Immature natural killer cell (primary cell): Measurements from ENCODE around the gene TEX52. TPM values are rescaled to one million over a fixed set of nuclear protein-coding genes. Genes with fewer than 3 reads are reported as not detected.

Source experiments
- DNase-seq, 3 donors: peaks; one replicate each; pipeline ENCODE4 v3.0.0; 2022; ENCODE audit warnings: mixed read lengths in 1 of 3
- H3K27ac Mint-ChIP-seq, 6 donors: one replicate each; pipeline ENCODE4 v1.8.0; 2020; ENCODE audit warnings: mixed read lengths in 6 of 6, mild to moderate bottlenecking in 5 of 6, inconsistent platforms in 4 of 6, moderate library complexity in 3 of 6
- H3K27me3 Mint-ChIP-seq, 3 donors: one replicate each; pipeline ENCODE4 v1.8.0; 2020 to 2021; ENCODE audit warnings: low read depth in 3 of 3, mild to moderate bottlenecking in 3 of 3, mixed read lengths in 3 of 3, moderate library complexity in 3 of 3, inconsistent platforms in 1 of 3
- H3K36me3 Mint-ChIP-seq, 3 donors: one replicate each; pipeline ENCODE4 v1.8.0; 2020; ENCODE audit warnings: mixed read lengths in 3 of 3, inconsistent platforms in 2 of 3, mild to moderate bottlenecking in 2 of 3
- H3K4me1 Mint-ChIP-seq, 2 donors: one replicate each; pipeline ENCODE4 v1.8.0; 2020; ENCODE audit warnings: inconsistent platforms in 2 of 2, mild to moderate bottlenecking in 2 of 2, mixed read lengths in 2 of 2, moderate library complexity in 1 of 2
- H3K4me3 Mint-ChIP-seq, 5 donors: one replicate each; pipeline ENCODE4 v1.8.0; 2020; ENCODE audit warnings: mild to moderate bottlenecking in 5 of 5, mixed read lengths in 5 of 5, inconsistent platforms in 3 of 5, moderate library complexity in 3 of 5
- H3K9me3 Mint-ChIP-seq, 6 donors: one replicate each; pipeline ENCODE4 v1.8.0; 2020; ENCODE audit warnings: mild to moderate bottlenecking in 6 of 6, mixed read lengths in 6 of 6, inconsistent platforms in 4 of 6, moderate library complexity in 3 of 6
- polyA plus RNA-seq, 3 donors: library from polyadenylated mRNA; unstranded; fragments of 300-500 nt; fragmentation: Illumina TruSeq; gene quantifications; one replicate each; pipeline ENCODE4 v1.2.3, GENCODE V29; 2021

TEX52 gene
- polyA plus RNA-seq, result not detected

DNA sequence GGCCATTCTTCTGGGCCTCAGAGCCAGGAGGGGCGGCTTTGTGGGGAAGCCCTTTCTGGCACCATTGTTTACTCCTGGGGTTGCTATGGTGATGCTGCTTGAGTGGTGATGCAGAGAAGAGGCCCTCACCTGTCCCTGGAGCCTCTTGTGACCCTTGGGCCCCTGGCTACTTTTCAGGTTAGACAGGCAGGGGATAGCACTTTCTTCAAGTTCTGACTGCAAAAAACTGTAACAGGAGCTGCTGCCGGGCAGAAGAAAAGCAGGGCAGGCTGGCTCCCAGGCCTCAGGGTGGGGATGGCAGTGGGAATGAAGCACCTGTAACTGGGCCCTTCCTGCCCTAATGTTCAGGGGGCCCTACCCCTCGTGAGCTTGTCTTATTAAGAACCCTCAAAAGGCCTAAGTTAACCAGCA lies at the start of gene TEX52:
TEX52 (minus strand) TSS at position 19 of the 411 bp plus-strand sequence; CDS start at position 6, 13 bp downstream.
- Mint-ChIP-seq H3K4me3 (no peak within 1 kb of the TSS), H3K27me3 (peaks cover 0 to 2% (median 0%) of the 10 kb centered on the region in 3 donors), H3K36me3 (peaks cover 3 to 6% (median 6%) of the 10 kb centered on the region in 3 donors), H3K9me3 (no peaks in the 10 kb centered on the region), H3K4me1 (no peaks in the 10 kb centered on the region), H3K27ac (no peak within 1 kb of the TSS)
- DNase-seq, result no peak

DNA sequence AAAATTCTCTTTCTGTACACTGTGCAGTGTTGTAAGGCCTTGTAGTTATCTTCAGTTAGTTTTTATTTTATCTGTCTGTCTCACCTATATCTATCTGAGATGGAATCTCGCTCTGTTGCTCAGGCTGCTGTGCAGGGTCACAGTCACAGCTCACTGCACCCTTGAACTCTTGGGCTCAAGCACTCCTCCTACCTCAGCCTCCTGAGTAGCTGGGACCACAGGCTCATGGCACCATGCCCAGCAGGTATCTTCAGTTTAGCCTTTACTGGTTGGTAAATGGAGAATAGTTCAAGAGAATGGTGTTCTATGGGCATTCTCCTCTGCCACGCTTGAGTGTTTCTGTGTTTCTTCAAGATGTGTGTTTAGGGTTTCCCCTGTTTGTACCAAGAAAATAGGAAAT lies 47.4 kb upstream of the TEX52 start:
- DNase-seq, result no peak
- Mint-ChIP-seq H3K4me3 (no peak overlapping the region), H3K36me3 (no peaks in the 10 kb centered on the region), H3K9me3 (no peaks in the 10 kb centered on the region), H3K4me1 (peaks cover 0 to 7% of the 10 kb centered on the region in 2 donors), H3K27me3 (peaks cover 0 to 3% (median 0%) of the 10 kb centered on the region in 3 donors), H3K27ac (no peak overlapping the region)

DNA sequence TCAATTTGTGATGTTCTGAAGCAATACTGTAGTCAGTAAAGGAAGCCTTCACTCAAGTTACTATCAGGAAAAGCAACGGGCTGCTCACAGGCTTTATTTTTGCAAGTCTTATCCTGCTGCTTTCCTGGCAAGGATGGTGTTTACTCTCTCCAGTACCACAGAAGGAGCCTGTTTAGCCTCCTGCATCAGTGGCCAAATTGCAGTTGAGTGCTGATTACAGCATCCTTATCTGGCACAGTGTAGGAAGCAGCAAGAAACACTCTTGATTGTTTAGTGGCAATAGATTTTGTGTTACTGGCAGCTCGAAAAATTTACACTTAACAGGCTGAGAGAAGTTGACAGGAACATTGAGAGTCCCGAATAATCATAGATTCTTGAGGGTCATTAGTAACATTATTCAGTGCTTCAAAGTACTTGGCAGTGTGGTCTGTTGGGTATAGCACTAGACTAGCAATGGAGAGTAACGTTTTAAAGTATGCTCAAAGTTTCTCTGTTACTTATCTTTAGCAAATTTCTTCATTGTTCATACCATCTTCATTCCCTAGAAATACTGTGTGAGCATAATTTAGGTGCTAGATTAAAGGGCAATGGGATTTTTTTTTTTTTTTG lies 45.5 kb upstream of the TEX52 start:
- H3K27me3 Mint-ChIP-seq, result peaks cover 0 to 3% (median 0%) of the 10 kb centered on the region in 3 donors
- H3K4me1 Mint-ChIP-seq, result peaks cover 0 to 7% of the 10 kb centered on the region in 2 donors
- no peaks in the 10 kb centered on the region for H3K36me3 Mint-ChIP-seq
- no peak overlapping the region for H3K4me3 Mint-ChIP-seq
- H3K9me3 Mint-ChIP-seq, result no peaks in the 10 kb centered on the region
- no peak for DNase-seq
- no peak overlapping the region for H3K27ac Mint-ChIP-seq

DNA sequence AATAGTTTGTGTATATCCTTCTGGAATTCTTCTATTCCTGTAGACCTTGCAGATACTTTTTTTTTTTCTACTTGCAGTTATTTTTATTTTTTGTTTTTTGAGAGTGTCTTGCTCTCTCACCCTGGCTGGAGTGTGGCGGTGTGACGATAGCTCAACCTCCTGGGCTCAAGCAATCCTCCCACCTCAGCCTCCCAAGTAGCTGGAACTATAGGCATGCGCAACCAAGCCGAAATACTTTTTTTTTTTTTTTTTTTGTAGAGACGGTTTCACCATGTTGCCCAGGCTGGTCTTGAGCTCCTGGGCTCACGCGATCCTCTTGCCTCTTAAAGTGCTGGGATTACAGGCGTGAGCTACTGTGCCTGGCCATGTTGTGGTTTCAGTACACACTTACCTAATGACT lies 43.8 kb upstream of the TEX52 start:
- Mint-ChIP-seq H3K36me3 (no peaks in the 10 kb centered on the region), H3K4me3 (no peak overlapping the region), H3K27me3 (peaks cover 0 to 3% (median 0%) of the 10 kb centered on the region in 3 donors), H3K4me1 (peaks cover 0 to 7% of the 10 kb centered on the region in 2 donors), H3K9me3 (no peaks in the 10 kb centered on the region), H3K27ac (no peak overlapping the region)
- no peak for DNase-seq

DNA sequence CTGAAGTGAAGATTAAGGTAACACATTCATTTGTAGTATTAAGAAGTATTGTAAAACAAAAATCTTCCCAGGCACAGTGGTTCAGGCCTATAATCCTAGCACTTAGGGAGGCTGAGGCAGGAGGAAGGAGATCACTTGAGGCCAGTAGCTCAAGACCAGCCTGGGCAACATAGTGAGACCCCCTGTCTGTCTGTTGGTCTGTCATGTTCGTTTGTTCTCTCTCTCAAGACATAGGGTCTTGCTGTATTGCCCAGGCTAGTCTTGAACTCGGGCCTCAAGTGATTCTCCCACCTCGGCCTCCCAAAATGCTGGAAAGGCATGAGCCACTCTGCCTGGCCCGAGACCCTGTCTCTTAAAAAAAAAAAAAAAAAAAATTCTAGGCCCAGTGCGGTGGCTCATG lies 40.6 kb upstream of the TEX52 start:
- no peak overlapping the region for H3K4me3 Mint-ChIP-seq
- H3K9me3 Mint-ChIP-seq, result no peaks in the 10 kb centered on the region
- no peak overlapping the region for H3K27ac Mint-ChIP-seq
- DNase-seq, result no peak
- H3K4me1 Mint-ChIP-seq, result peaks cover 0 to 7% of the 10 kb centered on the region in 2 donors
- peaks cover 0 to 2% (median 2%) of the 10 kb centered on the region in 3 donors for H3K27me3 Mint-ChIP-seq
- H3K36me3 Mint-ChIP-seq, result no peaks in the 10 kb centered on the region

DNA sequence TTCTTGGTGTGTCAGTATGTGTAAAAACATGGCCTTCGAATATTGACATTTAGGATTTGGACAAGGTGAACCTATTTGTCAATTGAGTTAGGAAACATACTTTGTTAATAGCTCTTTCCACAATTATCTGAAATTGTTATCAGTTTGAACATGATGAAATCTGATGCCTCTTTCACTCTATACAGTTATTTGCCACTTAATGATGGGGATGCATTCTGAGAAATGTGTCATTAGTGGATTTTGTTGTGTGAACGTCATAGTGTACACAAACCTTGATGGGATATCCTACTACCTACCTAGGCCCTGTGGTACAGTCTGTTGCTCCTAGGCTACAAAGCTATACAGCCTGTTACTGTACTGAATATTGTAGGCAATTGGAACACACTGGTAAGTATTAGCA lies 38.7 kb upstream of the TEX52 start:
- Mint-ChIP-seq H3K9me3 (no peaks in the 10 kb centered on the region), H3K27me3 (peaks cover 3 to 5% (median 5%) of the 10 kb centered on the region in 3 donors), H3K4me3 (no peak overlapping the region), H3K36me3 (peaks cover 0 to 3% (median 0%) of the 10 kb centered on the region in 3 donors), H3K27ac (no peak overlapping the region), H3K4me1 (peaks cover 10 to 17% of the 10 kb centered on the region in 2 donors)
- DNase-seq, result no peak

DNA sequence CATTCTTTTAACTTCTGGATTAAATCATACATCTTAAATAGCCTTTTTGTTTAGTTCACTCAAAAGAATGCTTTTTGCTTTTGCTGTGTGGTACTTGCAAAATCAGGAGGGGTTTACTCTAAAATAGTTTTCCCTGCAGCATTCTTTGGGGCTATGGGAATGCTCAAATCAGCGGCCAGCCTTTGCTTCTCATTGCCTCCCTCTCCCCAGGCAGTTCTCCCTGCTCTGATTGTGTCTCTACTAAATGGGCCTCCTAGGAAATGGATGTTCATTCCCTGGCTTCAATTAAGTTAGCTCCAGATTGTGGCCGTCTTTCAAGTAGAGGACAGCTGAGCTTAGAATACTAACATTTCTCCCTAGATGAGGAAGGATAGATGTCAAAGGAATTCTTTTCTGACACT lies 38.2 kb upstream of the TEX52 start:
- Mint-ChIP-seq H3K9me3 (no peaks in the 10 kb centered on the region), H3K27ac (no peak overlapping the region), H3K4me1 (peaks cover 14 to 21% of the 10 kb centered on the region in 2 donors), H3K36me3 (peaks cover 0 to 3% (median 0%) of the 10 kb centered on the region in 3 donors), H3K27me3 (peaks cover 5 to 9% (median 8%) of the 10 kb centered on the region in 3 donors), H3K4me3 (no peak overlapping the region)
- DNase-seq, result no peak

DNA sequence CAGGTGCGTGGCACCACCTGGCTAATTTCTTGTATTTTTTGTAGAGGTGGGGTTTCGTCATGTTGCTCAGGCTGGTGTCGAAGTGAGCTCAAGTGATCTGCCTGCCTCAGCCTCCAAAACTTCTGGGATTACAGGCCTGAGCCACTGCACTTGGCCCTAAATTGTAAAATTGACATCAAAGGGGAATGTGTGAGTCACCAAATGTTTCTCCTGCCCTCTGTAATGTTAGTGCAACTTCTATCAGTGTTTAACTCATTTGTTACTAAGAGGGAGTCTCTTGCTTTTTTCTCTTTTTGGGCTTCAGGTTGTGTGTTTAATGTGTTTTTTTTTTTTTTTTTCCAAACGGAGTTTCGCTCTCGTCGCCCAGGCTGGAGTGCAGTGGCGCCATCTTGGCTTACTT lies 36.2 kb upstream of the TEX52 start:
- Mint-ChIP-seq H3K27me3 (peaks cover 5 to 9% (median 8%) of the 10 kb centered on the region in 3 donors), H3K4me3 (peak overlapping the region; percentile 22 to 50 (median 29)), H3K27ac (peak overlapping the region in 2 of 6 donors; percentile 40 to 62), H3K36me3 (peaks cover 0 to 3% (median 0%) of the 10 kb centered on the region in 3 donors), H3K4me1 (peaks cover 21 to 28% of the 10 kb centered on the region in 2 donors), H3K9me3 (no peaks in the 10 kb centered on the region)
- DNase-seq, result no peak

DNA sequence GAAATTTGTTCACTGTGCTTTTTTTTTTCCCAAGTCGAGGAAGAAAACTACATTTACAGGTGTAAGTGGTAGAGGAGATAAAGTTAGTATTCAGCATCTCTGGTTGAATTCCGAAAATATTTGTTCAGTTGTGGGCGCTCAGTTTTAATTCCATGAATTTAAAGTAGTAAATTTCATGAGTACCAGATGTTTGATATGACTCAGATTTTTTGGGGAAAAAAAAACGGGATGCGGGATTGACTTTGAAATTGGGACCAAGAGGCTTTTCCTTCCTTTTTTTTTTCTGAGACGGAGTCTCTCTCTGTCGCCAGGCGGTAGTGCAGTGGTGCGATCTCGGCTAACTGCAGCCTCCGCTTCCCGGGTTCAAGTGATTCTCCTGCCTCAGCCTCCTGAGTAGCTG lies 35.4 kb upstream of the TEX52 start:
- Mint-ChIP-seq H3K27me3 (peaks cover 5 to 9% (median 8%) of the 10 kb centered on the region in 3 donors), H3K4me3 (peak overlapping the region; percentile 94 to 100 (median 98)), H3K9me3 (no peaks in the 10 kb centered on the region), H3K36me3 (peaks cover 0 to 3% (median 0%) of the 10 kb centered on the region in 3 donors), H3K4me1 (peaks cover 21 to 28% of the 10 kb centered on the region in 2 donors), H3K27ac (no peak overlapping the region)
- no peak for DNase-seq

DNA sequence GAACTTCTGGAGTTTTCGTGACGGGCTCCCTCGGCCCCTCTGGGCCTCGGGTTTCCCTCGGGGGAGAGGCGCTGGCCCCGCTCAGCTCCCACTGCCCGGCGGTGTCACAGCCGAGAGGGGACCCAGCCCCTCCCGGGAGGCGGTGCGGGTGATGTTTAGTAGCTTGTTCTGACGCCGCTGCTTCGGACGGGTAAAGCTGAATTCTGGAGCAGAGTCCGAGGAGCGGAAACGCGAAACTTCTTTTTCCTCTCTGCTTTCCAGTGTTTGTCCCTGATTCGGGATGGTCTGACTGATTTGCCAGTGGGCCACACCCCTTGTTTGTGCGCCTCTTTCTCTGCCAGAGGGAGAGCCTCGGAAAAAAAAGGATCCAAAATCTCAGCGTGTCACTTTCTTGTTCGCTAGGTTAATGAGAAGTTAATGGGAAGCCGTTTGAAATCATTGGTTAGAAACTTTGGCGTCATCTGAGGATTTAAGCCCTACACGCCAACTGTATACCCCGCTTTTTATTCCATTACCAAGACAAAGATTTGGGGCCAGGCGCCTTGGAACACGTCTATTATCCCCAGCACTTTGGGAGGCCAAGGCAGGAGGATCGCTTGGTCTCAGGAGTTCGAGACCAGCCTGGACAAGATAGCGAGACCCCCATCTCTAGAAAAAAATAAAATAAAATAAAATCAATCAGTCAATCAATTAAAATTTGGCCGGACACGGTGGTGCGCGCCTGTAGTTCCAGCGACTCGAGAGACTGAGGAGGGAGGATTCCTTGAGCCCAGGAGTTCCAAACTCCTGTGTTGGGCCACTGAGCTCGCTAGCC lies 34.6 kb upstream of the TEX52 start:
- no peak for DNase-seq
- H3K27me3 Mint-ChIP-seq, result peaks cover 5 to 9% (median 8%) of the 10 kb centered on the region in 3 donors
- peaks cover 0 to 3% (median 0%) of the 10 kb centered on the region in 3 donors for H3K36me3 Mint-ChIP-seq
- H3K27ac Mint-ChIP-seq, result peak overlapping the region; percentile 81 to 96 (median 94)
- H3K9me3 Mint-ChIP-seq, result no peaks in the 10 kb centered on the region
- peak overlapping the region; percentile 94 to 100 (median 98) for H3K4me3 Mint-ChIP-seq
- H3K4me1 Mint-ChIP-seq, result peaks cover 21 to 28% of the 10 kb centered on the region in 2 donors

DNA sequence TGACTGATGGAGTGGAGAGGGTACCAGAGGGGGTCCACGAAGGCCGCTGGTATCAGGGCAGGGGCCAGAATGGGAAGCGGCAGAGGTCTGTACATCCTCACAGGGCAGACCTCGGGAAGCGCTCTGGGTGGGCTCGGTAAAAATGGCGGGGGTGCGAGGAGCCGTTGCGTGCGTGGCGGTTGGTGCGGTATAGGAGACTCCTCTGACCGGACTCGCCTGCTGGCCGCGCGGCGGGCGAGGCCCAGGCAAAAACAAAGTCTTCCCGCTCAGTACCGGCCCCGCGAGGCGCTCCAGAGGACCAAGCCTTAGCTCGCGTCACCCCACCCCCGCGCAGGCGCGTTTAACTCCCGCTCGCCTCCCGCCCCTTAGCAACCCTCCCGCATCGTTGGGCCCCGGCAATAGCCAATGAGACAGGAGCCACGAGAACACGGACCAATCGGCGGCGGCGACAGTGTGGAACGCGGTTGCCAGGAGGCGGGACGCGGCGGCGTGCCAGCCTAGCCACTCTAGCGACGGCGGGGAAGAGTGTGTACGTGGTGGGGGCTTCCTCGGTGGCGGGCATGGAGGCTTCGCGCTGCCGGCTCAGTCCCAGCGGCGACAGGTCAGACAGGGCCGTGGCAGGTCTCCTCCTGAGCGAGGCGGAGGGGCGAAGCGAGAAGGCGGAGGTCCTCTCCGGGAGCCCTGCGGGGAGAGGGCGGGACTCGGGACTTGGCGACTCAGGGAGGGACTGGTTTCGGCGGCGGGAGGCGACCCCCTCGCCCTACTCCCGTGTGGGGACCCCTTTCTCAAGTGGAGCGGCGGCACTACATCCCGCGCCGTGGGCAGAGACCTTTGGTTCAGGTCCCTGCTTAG lies 33.8 kb upstream of the TEX52 start, which contains the start of gene TULP3:
TULP3 (plus strand) TSS at position 504 of the 852 bp plus-strand sequence; CDS start at position 561, 57 bp downstream.
- no peaks in the 10 kb centered on the region for H3K9me3 Mint-ChIP-seq
- peaks cover 21 to 28% of the 10 kb centered on the region in 2 donors for H3K4me1 Mint-ChIP-seq

DNA sequence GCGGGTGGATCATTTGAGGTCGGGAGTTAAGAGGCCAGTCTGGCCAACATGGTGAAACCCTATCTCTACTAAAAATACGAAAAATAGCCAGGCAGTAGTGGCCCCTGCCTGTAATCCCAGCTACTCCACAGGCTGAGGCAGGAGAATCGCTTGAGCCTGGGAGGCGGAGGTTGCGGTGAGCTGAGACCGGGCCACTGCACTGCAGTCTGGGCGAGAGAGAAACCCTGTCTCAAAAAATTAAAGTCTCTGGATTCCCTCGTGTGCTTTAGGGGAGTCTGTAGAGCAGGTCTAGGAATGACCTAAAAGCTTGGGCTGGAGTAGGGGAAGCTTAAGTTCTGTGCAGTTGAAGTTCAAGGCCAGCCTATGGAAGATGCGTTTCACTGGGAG lies 33.2 kb upstream of the TEX52 start:
- H3K36me3 Mint-ChIP-seq, result peaks cover 0 to 7% (median under 1%) of the 10 kb centered on the region in 3 donors
- DNase-seq, result no peak
- no peaks in the 10 kb centered on the region for H3K9me3 Mint-ChIP-seq
- H3K27me3 Mint-ChIP-seq, result peaks cover 5 to 9% (median 8%) of the 10 kb centered on the region in 3 donors
- peak overlapping the region; percentile 90 to 98 (median 95) for H3K27ac Mint-ChIP-seq
- peak overlapping the region; percentile 94 to 100 (median 98) for H3K4me3 Mint-ChIP-seq
- H3K4me1 Mint-ChIP-seq, result peaks cover 21 to 31% of the 10 kb centered on the region in 2 donors

More for the DNA sequence above, 33.8 kb upstream of the TEX52 start, which contains the start of gene TULP3:
- H3K27me3 Mint-ChIP-seq, result peaks cover 5 to 9% (median 8%) of the 10 kb centered on the region in 3 donors
- H3K36me3 Mint-ChIP-seq, result peaks cover 0 to 7% (median 0%) of the 10 kb centered on the region in 3 donors
- H3K27ac Mint-ChIP-seq, result peak within 1 kb of the TSS; percentile 90 to 98 (median 95)
- peak; percentile 98 to 99 (median 99) for DNase-seq
- peak within 1 kb of the TSS; percentile 94 to 100 (median 98) for H3K4me3 Mint-ChIP-seq

DNA sequence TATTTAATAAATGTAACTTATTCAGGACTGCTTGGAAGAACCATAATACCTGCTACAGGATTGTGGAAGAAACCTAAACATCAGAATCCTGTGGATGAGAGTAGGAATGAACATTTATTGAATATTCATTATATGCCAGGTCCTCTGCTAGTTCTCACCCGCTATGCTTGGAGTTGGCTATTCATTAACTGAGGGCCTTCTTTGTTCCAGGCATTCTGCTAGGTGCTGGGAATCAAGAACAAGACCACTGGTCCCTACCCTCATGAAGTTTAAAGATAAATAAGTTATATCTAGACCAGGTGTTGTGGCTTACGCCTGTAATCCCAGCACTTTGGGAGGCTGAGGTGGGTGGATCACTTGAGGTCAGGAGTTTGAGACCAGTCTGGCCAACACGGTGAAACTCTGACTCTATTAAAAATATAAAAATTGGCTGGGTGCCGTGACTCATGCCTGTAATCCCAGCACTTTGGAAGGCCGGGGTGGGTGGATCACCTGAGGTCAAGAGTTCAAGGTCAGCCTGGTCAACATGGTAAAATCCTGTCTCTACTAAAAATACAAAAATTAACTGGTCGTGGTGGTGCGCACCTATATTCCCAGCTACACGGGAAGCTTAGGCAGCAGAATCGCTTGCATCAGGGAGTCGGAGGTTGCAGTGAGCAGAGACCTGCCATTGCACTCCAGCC lies 30.1 kb upstream of the TEX52 start:
- DNase-seq, result no peak
- Mint-ChIP-seq H3K4me1 (peaks cover 22 to 32% of the 10 kb centered on the region in 2 donors), H3K9me3 (no peaks in the 10 kb centered on the region), H3K4me3 (no peak overlapping the region), H3K27ac (no peak overlapping the region), H3K27me3 (peaks cover 5 to 7% (median 6%) of the 10 kb centered on the region in 3 donors), H3K36me3 (peaks cover 0 to 7% (median 5%) of the 10 kb centered on the region in 3 donors)
